Activated gamma-delta T cell treated with Interleukin-2 at 50 U/mL for 16 hours (primary cell): ENCODE results near the gene ZNF774.
"Not testable (repeated sequence)": the region's sequence is repeated elsewhere in the genome, so short reads cannot be mapped to it uniquely, and the experiment has no call there.

Experiments
- DNase-seq: peaks from one replicate; pipeline ENCODE4 v3.0.0-alpha.2; 2020

The ZNF774 gene

GRCh38 chr15:90393040-90393439 lies 41.0 kb downstream of the ZNF774 start:
- no peak for DNase-seq

GRCh38 chr15:90394074-90394473 lies 42.0 kb downstream of the ZNF774 start:
- no peak for DNase-seq

GRCh38 chr15:90394748-90395442 lies 42.8 kb downstream of the ZNF774 start:
- no peak for DNase-seq

GRCh38 chr15:90396321-90396720 lies 44.2 kb downstream of the ZNF774 start:
- DNase-seq: no peak

GRCh38 chr15:90400005-90400758 lies 48.1 kb downstream of the ZNF774 start:
- DNase-seq: no peak

GRCh38 chr15:90400759-90401314 lies 48.8 kb downstream of the ZNF774 start:
- DNase-seq: peak; percentile 57

GRCh38 chr15:90401495-90401894 lies 49.4 kb downstream of the ZNF774 start:
- DNase-seq: no peak

GRCh38 chr15:90402223-90402622 lies 50.1 kb downstream of the ZNF774 start:
- DNase-seq: no peak

GRCh38 chr15:90402767-90403166 lies 50.7 kb downstream of the ZNF774 start:
- no peak for DNase-seq

- DNase-seq: no peak
Observed at GRCh38 chr15:90405055-90405607, 53.0 kb downstream of the ZNF774 start.

- no peak for DNase-seq
Observed at GRCh38 chr15:90407336-90407735, 55.3 kb downstream of the ZNF774 start.

GRCh38 chr15:90407871-90408317 lies 55.8 kb downstream of the ZNF774 start:
- DNase-seq: peak; percentile 38

- DNase-seq: no peak
Observed at GRCh38 chr15:90408657-90409056, 56.6 kb downstream of the ZNF774 start.

- DNase-seq: not testable (repeated sequence)
Observed at GRCh38 chr15:90409587-90409986, 57.5 kb downstream of the ZNF774 start.

GRCh38 chr15:90410316-90410715 lies 58.2 kb downstream of the ZNF774 start:
- DNase-seq: not testable (repeated sequence)

GRCh38 chr15:90411176-90411575 lies 59.1 kb downstream of the ZNF774 start:
- DNase-seq: no peak
